Measurements from ENCODE around the gene CARM1.
"Not testable (repeated sequence)": the region's sequence is repeated elsewhere in the genome, so short reads cannot be mapped to it uniquely, and the experiment has no call there.

Gene CARM1

GRCh38 chr19:10927730-10928562 is 56.6 kb downstream of the CARM1 start:
- peak in 2 of 58 donors; percentile 5 to 27 for DNase-seq

GRCh38 chr19:10928563-10929401 is 57.4 kb downstream of the CARM1 start, which contains the start of the genes TIMM29 and YIPF2:
Gene TIMM29, plus strand, starts transcription at chr19:10928811. Its CDS starts 12 bp downstream, at chr19:10928823.
Gene YIPF2, minus strand, starts transcription at chr19:10928639. Its CDS starts 229 bp downstream, at chr19:10928410.
- peak; percentile 64 to 98 (median 94) for DNase-seq

- peak in 2 of 58 donors; percentile 3 to 33 for DNase-seq
These were observed 58.0 kb downstream of the CARM1 start for GRCh38 chr19:10929402-10929794.

DNA sequence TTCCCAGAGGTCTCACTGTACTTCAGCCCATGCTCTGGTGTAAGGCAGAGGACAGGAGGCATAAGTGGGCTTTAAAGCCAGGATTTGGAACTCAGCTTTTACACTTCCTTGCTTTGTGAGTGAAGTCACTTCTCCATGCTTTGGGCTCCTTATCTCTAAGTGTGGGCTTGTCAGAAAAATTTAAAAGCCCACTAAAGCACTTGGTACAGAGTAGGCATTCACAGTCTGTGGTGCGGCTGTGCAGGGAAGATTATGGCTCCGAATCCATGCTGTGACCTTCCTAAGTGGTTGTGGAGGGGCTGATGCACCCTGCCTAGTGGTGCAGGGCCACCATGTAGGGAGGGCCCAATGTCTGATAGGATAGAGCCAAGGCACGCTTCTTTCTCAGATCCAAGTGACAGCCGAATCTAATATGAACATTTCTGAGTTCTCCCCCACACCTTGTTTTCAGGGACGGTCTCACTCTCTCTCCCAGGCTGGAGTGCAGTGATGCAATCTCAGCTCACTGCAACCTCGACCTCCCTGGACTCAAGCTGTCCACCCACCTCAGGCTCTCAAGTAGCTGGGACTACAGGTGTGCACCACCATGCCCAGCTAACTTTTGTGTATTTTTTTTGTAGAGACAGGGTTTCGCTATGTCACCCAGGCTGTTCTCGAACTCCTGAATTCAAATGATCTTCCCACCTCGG is 64.2 kb downstream of the CARM1 start:
- DNase-seq, result no peak

- DNase-seq, result peak in 10 of 58 donors; percentile 5 to 55 (median 24)
These were observed 65.3 kb downstream of the CARM1 start for GRCh38 chr19:10936661-10937084.

GRCh38 chr19:10941649-10942048 is 70.3 kb downstream of the CARM1 start:
- DNase-seq, result not testable (repeated sequence)

DNA sequence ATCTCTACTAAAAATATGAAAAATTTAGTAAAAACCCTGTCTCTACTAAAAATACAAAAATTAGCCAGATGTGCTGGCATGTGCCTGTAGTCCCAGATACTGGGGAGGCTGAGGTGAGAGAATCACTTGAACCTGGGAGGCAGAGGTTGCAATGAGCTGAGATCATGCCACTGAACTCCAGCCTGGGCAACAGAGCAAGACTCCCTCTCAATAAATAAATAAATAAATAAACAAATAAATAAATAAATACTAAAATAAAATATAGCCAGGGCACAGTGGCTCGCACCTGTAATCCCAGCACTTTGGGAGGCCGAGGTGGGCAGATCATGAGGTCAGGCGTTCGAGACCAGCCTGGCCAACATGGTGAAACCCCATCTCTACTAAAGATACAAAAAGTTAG is 72.1 kb downstream of the CARM1 start:
- not testable (repeated sequence) for DNase-seq

GRCh38 chr19:10945264-10945663 is 73.9 kb downstream of the CARM1 start:
- no peak for DNase-seq

GRCh38 chr19:10946958-10947657 is 75.8 kb downstream of the CARM1 start:
- no peak for DNase-seq

GRCh38 chr19:10952809-10953208 is 81.5 kb downstream of the CARM1 start:
- no peak for DNase-seq

GRCh38 chr19:10959277-10959968 is 88.1 kb downstream of the CARM1 start:
- not testable (repeated sequence) for DNase-seq

DNA sequence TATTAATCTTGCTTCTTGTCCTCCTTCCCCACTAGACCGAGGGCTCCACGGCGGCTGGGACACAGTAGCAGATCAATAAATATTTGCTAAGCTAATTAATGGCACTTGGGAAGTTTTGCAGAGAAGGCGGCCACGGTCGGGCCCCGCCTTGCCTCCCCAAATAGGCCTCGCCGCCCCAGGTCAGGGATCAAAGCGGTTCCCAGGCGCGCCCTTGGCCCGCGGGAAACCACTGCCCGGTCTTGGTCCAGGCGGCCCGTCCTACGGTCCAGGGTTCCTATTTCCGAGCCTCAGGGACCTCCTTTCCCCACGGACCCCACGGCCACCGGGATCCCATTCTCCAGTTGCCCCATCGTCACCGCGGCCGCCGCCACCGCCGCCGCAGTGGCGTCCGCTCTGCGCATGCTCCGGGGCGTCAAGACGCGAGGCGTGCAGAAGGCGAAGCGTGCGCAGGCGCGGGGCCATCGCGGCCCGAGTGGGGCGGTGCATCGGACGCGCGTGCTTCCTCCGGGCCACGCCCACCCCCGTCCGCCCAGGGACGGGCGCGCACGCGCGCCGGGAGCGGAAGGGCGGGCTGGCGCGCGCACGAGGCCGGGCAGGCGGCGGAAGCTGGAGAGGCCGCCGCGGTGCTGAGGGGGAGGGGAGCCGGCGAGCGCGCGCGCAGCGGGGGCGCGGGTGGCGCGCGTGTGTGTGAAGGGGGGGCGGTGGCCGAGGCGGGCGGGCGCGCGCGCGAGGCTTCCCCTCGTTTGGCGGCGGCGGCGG is 89.1 kb downstream of the CARM1 start, which contains the start of gene SMARCA4:
Gene SMARCA4 (plus strand): TSS at position 717 of the 759 bp plus-strand sequence. CDS start 23,122 bp downstream, outside the sequence.
- DNase-seq, result peak; percentile 51 to 98 (median 91)

DNA sequence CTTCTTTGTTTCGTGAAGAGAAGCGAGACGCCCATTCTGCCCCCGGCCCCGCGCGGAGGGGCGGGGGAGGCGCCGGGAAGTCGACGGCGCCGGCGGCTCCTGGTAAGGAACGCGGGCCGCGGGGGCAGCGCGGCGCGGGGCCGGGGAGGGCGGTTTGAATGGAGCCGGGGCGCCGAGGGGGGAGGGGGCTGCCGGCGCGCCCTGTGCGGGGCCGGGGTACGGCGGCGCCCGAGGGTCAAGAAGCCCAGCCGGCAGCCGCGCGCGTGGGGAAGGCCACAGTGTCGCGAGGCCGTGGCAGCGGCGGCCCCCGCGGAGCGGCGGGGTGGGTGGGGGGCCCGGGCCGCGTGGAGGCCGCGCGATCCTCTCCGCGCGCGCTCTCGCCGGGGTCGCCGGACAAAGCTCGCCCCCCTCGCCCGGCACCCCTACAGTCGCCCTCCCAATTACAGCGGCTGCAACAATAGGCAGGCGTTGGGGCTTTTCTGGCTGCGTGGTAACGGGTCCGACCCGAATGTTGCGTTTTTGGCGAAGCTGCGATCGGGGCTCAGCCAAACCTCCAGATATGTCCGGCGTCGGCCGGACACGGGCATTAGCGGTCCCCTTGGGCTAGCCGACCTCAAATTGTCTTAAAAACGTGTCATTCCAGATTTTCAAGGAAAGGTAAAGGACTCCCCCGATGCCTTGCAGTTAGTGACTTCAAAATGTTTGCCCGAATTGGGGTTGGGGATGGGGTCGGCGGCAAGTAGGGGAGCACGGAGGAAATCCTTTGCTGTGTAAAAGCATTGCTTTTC is 89.9 kb downstream of the CARM1 start:
- peak in 46 of 58 donors; percentile 3 to 85 (median 61) for DNase-seq

GRCh38 chr19:10962863-10963262 is 91.5 kb downstream of the CARM1 start:
- no peak for DNase-seq

- no peak for DNase-seq
These were observed 92.5 kb downstream of the CARM1 start for GRCh38 chr19:10963865-10964264.

DNA sequence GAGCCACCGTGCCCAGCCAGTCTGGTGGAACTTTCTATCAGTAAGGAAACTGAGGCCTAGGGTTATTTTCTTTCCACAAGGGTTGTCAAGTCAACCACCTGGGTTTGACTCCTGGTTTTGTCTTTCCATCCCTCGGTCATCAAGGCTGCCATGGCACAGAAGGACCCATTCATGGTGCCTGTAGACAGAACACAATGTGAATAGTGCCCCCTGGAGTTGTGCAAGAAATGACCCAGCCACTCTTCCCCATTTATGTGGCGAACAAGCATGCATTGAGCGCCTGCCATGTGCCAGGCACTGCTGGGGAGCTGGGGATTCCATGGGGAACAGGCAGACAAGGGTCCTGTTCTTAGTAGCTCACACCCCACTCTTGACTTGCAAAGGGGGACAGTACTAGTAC is 93.5 kb downstream of the CARM1 start:
- DNase-seq, result no peak

- no peak for DNase-seq
These were observed 94.0 kb downstream of the CARM1 start for GRCh38 chr19:10965398-10965797.

GRCh38 chr19:10966809-10967208 is 95.5 kb downstream of the CARM1 start:
- no peak for DNase-seq
